IPS-18a (cell line): ENCODE results near the gene USP1.

Source experiments
- H3K27ac ChIP-seq: one replicate; pipeline ENCODE4 v1.5.1; 2013; ENCODE audit warnings: low read length
- H3K27me3 ChIP-seq: one replicate; pipeline ENCODE4 v1.6.1; 2013; ENCODE audit warnings: mild to moderate bottlenecking, low read length; ENCODE audit not compliant: control insufficient read depth, insufficient read depth
- H3K36me3 ChIP-seq: one replicate; pipeline ENCODE4 v1.6.1; 2013; ENCODE audit warnings: low read depth, low read length; ENCODE audit not compliant: control insufficient read depth
- H3K4me1 ChIP-seq: one replicate; pipeline ENCODE4 v1.6.1; 2013; ENCODE audit warnings: low read depth, low read length; ENCODE audit not compliant: control insufficient read depth
- H3K4me3 ChIP-seq: one replicate; pipeline ENCODE4 v1.5.1; 2013; ENCODE audit warnings: low read length
- H3K9ac ChIP-seq: one replicate; pipeline ENCODE4 v1.6.1; 2013; ENCODE audit warnings: mild to moderate bottlenecking, low read length, moderate library complexity
- H3K9me3 ChIP-seq: one replicate; pipeline ENCODE4 v1.6.1; 2013; ENCODE audit warnings: low read depth, low read length; ENCODE audit not compliant: control insufficient read depth

The USP1 gene

DNA sequence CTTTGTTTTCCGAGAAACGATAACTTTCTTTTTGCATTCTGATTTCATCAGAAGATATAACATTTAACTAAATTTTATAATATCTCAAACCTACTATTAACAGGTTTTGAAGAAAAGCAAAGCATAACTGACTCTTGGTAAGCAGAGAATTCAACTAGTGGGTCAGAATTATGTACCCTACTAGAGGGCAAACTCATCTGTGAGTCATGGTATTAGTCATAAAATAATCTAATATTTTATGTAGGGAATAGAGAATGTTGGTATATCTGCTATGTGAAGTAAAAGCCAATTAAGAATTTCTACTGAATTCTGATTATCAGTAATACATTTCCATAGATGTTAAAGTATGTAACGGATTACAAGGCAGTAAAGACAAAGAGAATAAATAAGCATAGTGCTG is 56.8 kb downstream of the USP1 start:
- Histone ChIP-seq H3K9me3 (no peaks in the 10 kb centered on the region), H3K27me3 (no peaks in the 10 kb centered on the region), H3K27ac (no peak overlapping the region)

DNA sequence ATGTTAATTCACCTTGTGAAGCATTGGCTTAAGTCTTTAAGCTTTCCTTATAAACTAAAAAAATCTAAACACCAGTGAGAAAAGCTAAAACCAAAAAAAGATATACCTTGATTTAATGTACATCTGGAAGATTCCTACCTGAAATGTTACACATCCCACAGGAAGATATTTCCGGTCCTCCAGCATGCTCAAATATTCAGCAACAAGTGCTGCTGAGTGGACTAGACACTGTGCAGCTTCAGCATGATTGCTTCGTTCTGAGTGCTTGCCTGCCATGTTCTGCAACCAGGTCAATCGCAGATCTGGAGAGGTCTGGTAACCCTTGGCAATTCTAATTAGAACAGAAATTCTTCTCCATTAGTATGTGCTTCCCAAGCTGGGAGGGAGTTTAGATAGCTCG is 57.3 kb downstream of the USP1 start:
- Histone ChIP-seq H3K36me3 (peaks cover 2% of the 10 kb centered on the region), H3K4me1 (no peaks in the 10 kb centered on the region), H3K9ac (no peak overlapping the region), H3K9me3 (no peaks in the 10 kb centered on the region), H3K4me3 (no peak overlapping the region), H3K27ac (no peak overlapping the region), H3K27me3 (no peaks in the 10 kb centered on the region)

More for the DNA sequence above, 56.8 kb downstream of the USP1 start:
- peaks cover 1% of the 10 kb centered on the region for H3K4me1 ChIP-seq
- no peak overlapping the region for H3K9ac ChIP-seq
- no peak overlapping the region for H3K4me3 ChIP-seq
- H3K36me3 ChIP-seq: peaks cover 2% of the 10 kb centered on the region

DNA sequence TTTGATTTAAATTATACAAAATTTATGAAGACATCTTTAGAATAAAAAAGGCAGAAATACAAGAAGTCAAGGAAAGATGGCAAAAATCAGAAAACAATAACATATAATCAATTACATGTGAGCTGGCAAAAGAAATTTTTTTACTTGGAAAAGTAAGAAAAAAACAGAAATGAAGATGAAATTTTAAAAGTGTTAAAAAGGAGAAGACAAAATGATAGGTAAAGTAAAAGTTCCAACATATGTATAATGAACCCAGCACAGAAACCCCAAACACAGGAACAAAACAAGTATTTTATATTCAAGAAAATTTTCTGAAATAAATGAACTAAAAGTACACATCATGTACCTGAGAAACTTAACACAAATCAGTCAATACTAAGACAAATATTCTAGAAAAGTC is 63.4 kb downstream of the USP1 start:
- no peak overlapping the region for H3K4me3 ChIP-seq
- H3K36me3 ChIP-seq: no peaks in the 10 kb centered on the region
- H3K4me1 ChIP-seq: no peaks in the 10 kb centered on the region
- no peak overlapping the region for H3K27ac ChIP-seq
- no peak overlapping the region for H3K9ac ChIP-seq
- H3K9me3 ChIP-seq: no peaks in the 10 kb centered on the region
- no peaks in the 10 kb centered on the region for H3K27me3 ChIP-seq
